RWPE2 (cell line): ENCODE data around the gene FAIM2.

Source experiments
- ATAC-seq: fragments of 200-7000 bp; cut with Tn5 transposase; 3 replicates; pipeline ENCODE4 v1.9.1; 2021; ENCODE audit warnings: low read depth
- DNase-seq: peaks from one replicate; pipeline ENCODE4 v3.0.0-alpha.2; 2020; ENCODE audit warnings: low spot score
- H3K27ac ChIP-seq: fragments of 450-650 bp; 2 replicates; pipeline ENCODE4 v1.5.1; 2017; ENCODE audit warnings: mild to moderate bottlenecking; ENCODE audit not compliant: poor library complexity, severe bottlenecking
- H3K27me3 ChIP-seq: fragments of 250-450 bp; sonication (Bioruptor Pico); 2 replicates; pipeline ENCODE4 v1.5.1; 2021; ENCODE audit warnings: mild to moderate bottlenecking, moderate library complexity; ENCODE audit not compliant: insufficient read depth, poor library complexity, severe bottlenecking
- H3K36me3 ChIP-seq: fragments of 250-450 bp; sonication (Bioruptor Pico); 2 replicates; pipeline ENCODE4 v1.5.1; 2020; ENCODE audit warnings: low read depth, mild to moderate bottlenecking, moderate library complexity
- H3K4me1 ChIP-seq: fragments of 250-450 bp; sonication (Bioruptor Pico); 2 replicates; pipeline ENCODE4 v1.5.1; 2021; ENCODE audit warnings: mild to moderate bottlenecking, moderate library complexity; ENCODE audit not compliant: insufficient read depth, poor library complexity, severe bottlenecking
- H3K4me3 ChIP-seq: fragments of 250-450 bp; sonication (Bioruptor Pico); 2 replicates; pipeline ENCODE4 v1.5.1; 2021; ENCODE audit warnings: mild to moderate bottlenecking, moderate library complexity; ENCODE audit not compliant: severe bottlenecking
- H3K9me3 ChIP-seq: fragments of 250-450 bp; sonication (Bioruptor Pico); 2 replicates; pipeline ENCODE4 v1.5.1; 2021; ENCODE audit warnings: mild to moderate bottlenecking, moderate library complexity; ENCODE audit not compliant: severe bottlenecking
- CTCF ChIP-seq: fragments of 450-650 bp; IDR thresholded peaks from one replicate; pipeline ENCODE4 v1.5.1; 2017; ENCODE audit warnings: mild to moderate bottlenecking, moderate library complexity; ENCODE audit not compliant: poor library complexity, severe bottlenecking

FAIM2 gene

GRCh38 chr12:49950273-49951251 lies 46.9 kb upstream of the FAIM2 start, which contains the start of gene AQP2:
TSS of gene AQP2 (plus strand) at chr12:49950737. CDS start at chr12:49950831, 94 bp downstream.
- H3K36me3 ChIP-seq: no peaks in the 10 kb centered on the region
- no peak within 1 kb of the TSS for H3K27ac ChIP-seq
- H3K4me1 ChIP-seq: no peaks in the 10 kb centered on the region
- DNase-seq (peak; percentile 31), ATAC-seq (no peak)
- no peaks in the 10 kb centered on the region for H3K9me3 ChIP-seq
- H3K27me3 ChIP-seq: no peaks in the 10 kb centered on the region
- no peak within 1 kb of the TSS for H3K4me3 ChIP-seq
- TF ChIP-seq CTCF: no peak

- Histone ChIP-seq H3K27ac (no peak overlapping the region), H3K9me3 (no peaks in the 10 kb centered on the region), H3K4me1 (no peaks in the 10 kb centered on the region), H3K4me3 (no peak overlapping the region), H3K36me3 (no peaks in the 10 kb centered on the region), H3K27me3 (no peaks in the 10 kb centered on the region)
- ATAC-seq (no peak), DNase-seq (peak; percentile 15)
- TF ChIP-seq CTCF: no peak
These were observed 46.2 kb upstream of the FAIM2 start for GRCh38 chr12:49949866-49950265.

GRCh38 chr12:49948866-49949845 lies 45.5 kb upstream of the FAIM2 start:
- Histone ChIP-seq H3K36me3 (no peaks in the 10 kb centered on the region), H3K27me3 (no peaks in the 10 kb centered on the region), H3K4me3 (no peak overlapping the region), H3K9me3 (no peaks in the 10 kb centered on the region), H3K4me1 (no peaks in the 10 kb centered on the region), H3K27ac (no peak overlapping the region)
- no peak for ATAC-seq
- TF ChIP-seq CTCF: no peak
- peak; percentile 44 for DNase-seq

- no peaks in the 10 kb centered on the region for H3K27me3 ChIP-seq
- no peak for TF ChIP-seq CTCF
- peak; percentile 16 for DNase-seq
- ATAC-seq: no peak
- H3K4me1 ChIP-seq: peaks cover 2% of the 10 kb centered on the region
- H3K27ac ChIP-seq: no peak overlapping the region
- H3K36me3 ChIP-seq: no peaks in the 10 kb centered on the region
- H3K4me3 ChIP-seq: no peak overlapping the region
- H3K9me3 ChIP-seq: no peaks in the 10 kb centered on the region
These were observed 44.0 kb upstream of the FAIM2 start for GRCh38 chr12:49947593-49948226.
